CD8-positive, alpha-beta memory T cell (primary cell): ENCODE data around the gene ISG20. TPM values are rescaled to one million over a fixed set of nuclear protein-coding genes. Genes with fewer than 3 reads are reported as not detected.
A peak's percentile ranks its signal among the peaks of the same experiment; 100 is the strongest.
"Not testable (repeated sequence)": the region's sequence is repeated elsewhere in the genome, so short reads cannot be mapped to it uniquely, and the experiment has no call there.

Experiments used
- CTCF ChIA-PET: fragments of 350-600 bp; sonication (Branson Sonifier 250); formaldehyde crosslinking; loops from one replicate; lab custom pipeline; 2021; ENCODE audit warnings: antibody characterized with exemption; lab: Charles Lee
- POLR2A ChIA-PET: fragments of 350-600 bp; sonication (Branson Sonifier 250); formaldehyde crosslinking; loops from one replicate; lab custom pipeline; 2021; ENCODE audit warnings: antibody characterized with exemption; lab: Charles Lee
- DNase-seq, 5 donors: peaks; one replicate each; pipeline versions ENCODE4 v3.0.0 to v3.0.0-alpha.2; 2020 to 2022; ENCODE audit warnings: mixed read lengths in 1 of 5
- H3K27ac ChIP-seq: one replicate; pipeline ENCODE4 v1.7.0; 2013; ENCODE audit warnings: low read depth, mild to moderate bottlenecking, low read length, moderate library complexity
- H3K27me3 ChIP-seq: 2 replicates; pipeline ENCODE4 v1.7.0; 2013; ENCODE audit warnings: low read length, mild to moderate bottlenecking; ENCODE audit not compliant: insufficient read depth, poor library complexity, severe bottlenecking
- H3K36me3 ChIP-seq: 2 replicates; pipeline ENCODE4 v1.7.0; 2013; ENCODE audit warnings: mild to moderate bottlenecking, low read length, moderate library complexity; ENCODE audit not compliant: insufficient read depth
- H3K4me1 ChIP-seq: 2 replicates; pipeline ENCODE4 v1.7.0; 2013; ENCODE audit warnings: mild to moderate bottlenecking, low read length, moderate library complexity; ENCODE audit not compliant: insufficient read depth
- H3K4me3 ChIP-seq: 2 replicates; pipeline ENCODE4 v1.7.0; 2013; ENCODE audit warnings: mild to moderate bottlenecking, low read length
- H3K9me3 ChIP-seq: 2 replicates; pipeline ENCODE4 v1.7.0; 2013; ENCODE audit warnings: mild to moderate bottlenecking, low read length
- H3K27ac Mint-ChIP-seq, 8 donors: one replicate each; pipeline ENCODE4 v1.8.0; 2020 to 2021; ENCODE audit warnings: mixed read lengths in 8 of 8, mild to moderate bottlenecking in 6 of 8, inconsistent platforms in 3 of 8, moderate library complexity in 3 of 8
- H3K27me3 Mint-ChIP-seq, 2 donors: one replicate each; pipeline ENCODE4 v1.8.0; 2020 to 2021; ENCODE audit warnings: mixed read lengths in 2 of 2, mild to moderate bottlenecking in 1 of 2, moderate library complexity in 1 of 2
- H3K36me3 Mint-ChIP-seq, 3 donors: one replicate each; pipeline ENCODE4 v1.8.0; 2020 to 2021; ENCODE audit warnings: mixed read lengths in 3 of 3, inconsistent platforms in 1 of 3, mild to moderate bottlenecking in 1 of 3
- H3K4me1 Mint-ChIP-seq, 3 donors: one replicate each; pipeline ENCODE4 v1.8.0; 2020 to 2021; ENCODE audit warnings: mixed read lengths in 3 of 3, inconsistent platforms in 1 of 3, mild to moderate bottlenecking in 1 of 3
- H3K4me3 Mint-ChIP-seq, 7 donors: one replicate each; pipeline ENCODE4 v1.8.0; 2020 to 2021; ENCODE audit warnings: mixed read lengths in 7 of 7, mild to moderate bottlenecking in 6 of 7, moderate library complexity in 4 of 7, inconsistent platforms in 2 of 7
- H3K9me3 Mint-ChIP-seq, 5 donors: one replicate each; pipeline ENCODE4 v1.8.0; 2020 to 2022; ENCODE audit warnings: mixed read lengths in 5 of 5, mild to moderate bottlenecking in 3 of 5, moderate library complexity in 2 of 5, inconsistent platforms in 1 of 5
- polyA plus RNA-seq: library from polyadenylated mRNA; unstranded; fragments of 300-500 nt; fragmentation: Illumina TruSeq; gene quantifications from one replicate; pipeline ENCODE4 v1.2.3, GENCODE V29; 2021
- total RNA-seq, 2 experiments: library from RNA; stranded (reverse); gene quantifications; one replicate each; pipeline ENCODE4 v1.2.3, GENCODE V29; 2021

Gene ISG20
- total and polyA plus RNA-seq, 3 experiments from 2014 or later, result 22.5 to 572 (median 27.2) TPM

- no peaks in the 10 kb centered on the region for H3K9me3 ChIP-seq
- peaks cover 8% of the 10 kb centered on the region for H3K36me3 ChIP-seq
- Mint-ChIP-seq H3K9me3 (no peaks in the 10 kb centered on the region), H3K27me3 (peaks cover 0 to 3% of the 10 kb centered on the region in 2 donors), H3K4me3 (peak overlapping the region; percentile 86 to 97 (median 93)), H3K36me3 (peaks cover 13 to 33% (median 13%) of the 10 kb centered on the region in 3 donors), H3K27ac (peak overlapping the region; percentile 91 to 100 (median 97)), H3K4me1 (peaks cover 70 to 88% (median 87%) of the 10 kb centered on the region in 3 donors)
- H3K4me1 ChIP-seq, result peaks cover 90% of the 10 kb centered on the region
- H3K27me3 ChIP-seq, result no peaks in the 10 kb centered on the region
- CTCF ChIA-PET, result interaction anchor here (0.9 to 1.3 kb wide), 6 partner anchors 9 to 697 kb away, joined by 3 to 21 read pairs (median 4); partner anchors contain the start of gene POLG
- H3K27ac ChIP-seq, result peak overlapping the region; percentile 96
- H3K4me3 ChIP-seq, result peak overlapping the region; percentile 68
- no peak for DNase-seq
- POLR2A ChIA-PET, result interaction anchor here (0.7 to 1.6 kb wide), 6 partner anchors 10 to 171 kb away, joined by 3 to 13 read pairs (median 6); partner anchors contain the start of genes MRPL46 and MRPS11
Observed at GRCh38 chr15:88637841-88638625, 783 bp upstream of the ISG20 start.

GRCh38 chr15:88641959-88642452 is 3.2 kb downstream of the ISG20 start:
- CTCF ChIA-PET, result interaction anchor here (1.2 kb wide), 1 partner anchor 17 kb away, joined by 5 read pairs; no protein-coding TSS in a partner anchor
- peaks cover 86% of the 10 kb centered on the region for H3K4me1 ChIP-seq
- H3K36me3 ChIP-seq, result peaks cover 31% of the 10 kb centered on the region
- peaks cover 0 to 3% of the 10 kb centered on the region in 2 donors for H3K27me3 Mint-ChIP-seq
- peak overlapping the region; percentile 53 to 79 (median 60) for H3K4me3 Mint-ChIP-seq
- peaks cover 21 to 58% (median 22%) of the 10 kb centered on the region in 3 donors for H3K36me3 Mint-ChIP-seq
- peak overlapping the region; percentile 51 to 97 (median 78) for H3K27ac Mint-ChIP-seq
- H3K9me3 ChIP-seq, result no peaks in the 10 kb centered on the region
- POLR2A ChIA-PET, result interaction anchor here (0.6 kb wide), 1 partner anchor 12 kb away, joined by 5 read pairs; no protein-coding TSS in a partner anchor
- no peaks in the 10 kb centered on the region for H3K9me3 Mint-ChIP-seq
- no peaks in the 10 kb centered on the region for H3K27me3 ChIP-seq
- no peak overlapping the region for H3K27ac ChIP-seq
- H3K4me1 Mint-ChIP-seq, result peaks cover 61 to 87% (median 86%) of the 10 kb centered on the region in 3 donors
- no peak overlapping the region for H3K4me3 ChIP-seq
- DNase-seq, result no peak

GRCh38 chr15:88642514-88642913 is 3.7 kb downstream of the ISG20 start:
- peaks cover 86% of the 10 kb centered on the region for H3K4me1 ChIP-seq
- H3K4me3 ChIP-seq, H3K27me3 Mint-ChIP-seq, H3K9me3 ChIP-seq, POLR2A ChIA-PET, H3K9me3 Mint-ChIP-seq, H3K27me3 ChIP-seq, DNase-seq, H3K27ac ChIP-seq: not testable (repeated sequence)
- H3K4me1 Mint-ChIP-seq, result peaks cover 60 to 87% (median 86%) of the 10 kb centered on the region in 3 donors
- CTCF ChIA-PET, result interaction anchor here (1.2 kb wide), 1 partner anchor 18 kb away, joined by 5 read pairs; no protein-coding TSS in a partner anchor
- H3K27ac Mint-ChIP-seq, result peak overlapping the region; percentile 51 to 97 (median 78)
- H3K36me3 ChIP-seq, result peaks cover 31% of the 10 kb centered on the region
- H3K36me3 Mint-ChIP-seq, result peaks cover 21 to 64% (median 24%) of the 10 kb centered on the region in 3 donors
- H3K4me3 Mint-ChIP-seq, result peak overlapping the region in 6 of 7 donors; percentile 53 to 79 (median 62)

GRCh38 chr15:88644741-88645140 is 5.9 kb downstream of the ISG20 start:
- Histone ChIP-seq H3K4me1 (peaks cover 88% of the 10 kb centered on the region), H3K4me3 (no peak overlapping the region), H3K27ac (no peak overlapping the region), H3K27me3 (no peaks in the 10 kb centered on the region), H3K36me3 (peaks cover 31% of the 10 kb centered on the region), H3K9me3 (no peaks in the 10 kb centered on the region)
- Mint-ChIP-seq H3K4me1 (peaks cover 66 to 90% (median 89%) of the 10 kb centered on the region in 3 donors), H3K27me3 (peaks cover 0 to 2% of the 10 kb centered on the region in 2 donors), H3K36me3 (peaks cover 20 to 77% (median 30%) of the 10 kb centered on the region in 3 donors), H3K27ac (peak overlapping the region in 6 of 8 donors; percentile 15 to 90 (median 66)), H3K9me3 (no peaks in the 10 kb centered on the region), H3K4me3 (peak overlapping the region in 2 of 7 donors; percentile 60 to 83)
- CTCF ChIA-PET, result interaction anchor here (1.3 to 1.9 kb wide), 3 partner anchors 12 to 260 kb away, joined by 3 to 5 read pairs (median 4); no protein-coding TSS in a partner anchor
- DNase-seq, result no peak
- POLR2A ChIA-PET, result no interaction called here

- no peaks in the 10 kb centered on the region for H3K27me3 Mint-ChIP-seq
- Histone ChIP-seq H3K27me3 (no peaks in the 10 kb centered on the region), H3K4me1 (peaks cover 88% of the 10 kb centered on the region), H3K27ac (no peak overlapping the region), H3K9me3 (no peaks in the 10 kb centered on the region), H3K4me3 (no peak overlapping the region), H3K36me3 (peaks cover 31% of the 10 kb centered on the region)
- H3K27ac Mint-ChIP-seq, result peak overlapping the region; percentile 15 to 91 (median 63)
- peaks cover 66 to 90% (median 89%) of the 10 kb centered on the region in 3 donors for H3K4me1 Mint-ChIP-seq
- DNase-seq, result no peak
- ChIA-PET CTCF (interaction anchor here (1.3 to 1.9 kb wide), 3 partner anchors 13 to 259 kb away, joined by 3 to 5 read pairs (median 4); no protein-coding TSS in a partner anchor), POLR2A (no interaction called here)
- peaks cover 14 to 73% (median 26%) of the 10 kb centered on the region in 3 donors for H3K36me3 Mint-ChIP-seq
- H3K4me3 Mint-ChIP-seq, result peak overlapping the region in 6 of 7 donors; percentile 10 to 83 (median 30)
- H3K9me3 Mint-ChIP-seq, result no peaks in the 10 kb centered on the region
Observed at GRCh38 chr15:88645171-88646087, 6.6 kb downstream of the ISG20 start.

GRCh38 chr15:88646088-88646405 is 7.2 kb downstream of the ISG20 start:
- H3K27me3 ChIP-seq, result no peaks in the 10 kb centered on the region
- ChIA-PET CTCF (interaction anchor here (1.8 to 1.9 kb wide), 3 partner anchors 21 to 259 kb away, joined by 4 to 9 read pairs (median 5); no protein-coding TSS in a partner anchor), POLR2A (no interaction called here)
- Mint-ChIP-seq H3K27me3 (no peaks in the 10 kb centered on the region), H3K36me3 (peaks cover 13 to 76% (median 25%) of the 10 kb centered on the region in 3 donors), H3K27ac (peak overlapping the region; percentile 20 to 91 (median 60)), H3K4me3 (peak overlapping the region in 3 of 7 donors; percentile 10 to 34 (median 27)), H3K9me3 (no peaks in the 10 kb centered on the region), H3K4me1 (peaks cover 67 to 93% (median 90%) of the 10 kb centered on the region in 3 donors)
- H3K4me3 ChIP-seq, result no peak overlapping the region
- no peak overlapping the region for H3K27ac ChIP-seq
- peaks cover 33% of the 10 kb centered on the region for H3K36me3 ChIP-seq
- H3K9me3 ChIP-seq, result no peaks in the 10 kb centered on the region
- DNase-seq, result no peak
- peaks cover 88% of the 10 kb centered on the region for H3K4me1 ChIP-seq

- peaks cover 75 to 94% (median 93%) of the 10 kb centered on the region in 3 donors for H3K4me1 Mint-ChIP-seq
- no peak for DNase-seq
- peak overlapping the region in 2 of 7 donors; percentile 20 to 23 for H3K4me3 Mint-ChIP-seq
- H3K9me3 Mint-ChIP-seq, result no peaks in the 10 kb centered on the region
- Histone ChIP-seq H3K4me1 (peaks cover 88% of the 10 kb centered on the region), H3K27ac (no peak overlapping the region), H3K36me3 (peaks cover 36% of the 10 kb centered on the region), H3K27me3 (no peaks in the 10 kb centered on the region), H3K4me3 (no peak overlapping the region), H3K9me3 (no peaks in the 10 kb centered on the region)
- ChIA-PET POLR2A (interaction anchor here (0.9 to 1.6 kb wide), 2 partner anchors 8 to 15 kb away, joined by 4 to 5 read pairs; partner anchors contain the start of gene ISG20), CTCF (interaction anchor here (1.7 to 1.8 kb wide), 2 partner anchors 8 to 22 kb away, joined by 6 to 9 read pairs; partner anchors contain the start of gene ISG20)
- H3K36me3 Mint-ChIP-seq, result peaks cover 13 to 82% (median 27%) of the 10 kb centered on the region in 3 donors
- no peaks in the 10 kb centered on the region for H3K27me3 Mint-ChIP-seq
- peak overlapping the region; percentile 62 to 96 (median 88) for H3K27ac Mint-ChIP-seq
Observed at GRCh38 chr15:88646951-88647350, 8.1 kb downstream of the ISG20 start.
